ENCODE results near the gene CYP2B6. TPM values are rescaled to one million over a fixed set of nuclear protein-coding genes. Genes with fewer than 3 reads are reported as not detected.
"Not testable (repeated sequence)": the region's sequence is repeated elsewhere in the genome, so short reads cannot be mapped to it uniquely, and the experiment has no call there.

CYP2B6 gene
- total and polyA plus RNA-seq, 4 donors, result 0.01 to 1.2 TPM; not detected in 2

DNA sequence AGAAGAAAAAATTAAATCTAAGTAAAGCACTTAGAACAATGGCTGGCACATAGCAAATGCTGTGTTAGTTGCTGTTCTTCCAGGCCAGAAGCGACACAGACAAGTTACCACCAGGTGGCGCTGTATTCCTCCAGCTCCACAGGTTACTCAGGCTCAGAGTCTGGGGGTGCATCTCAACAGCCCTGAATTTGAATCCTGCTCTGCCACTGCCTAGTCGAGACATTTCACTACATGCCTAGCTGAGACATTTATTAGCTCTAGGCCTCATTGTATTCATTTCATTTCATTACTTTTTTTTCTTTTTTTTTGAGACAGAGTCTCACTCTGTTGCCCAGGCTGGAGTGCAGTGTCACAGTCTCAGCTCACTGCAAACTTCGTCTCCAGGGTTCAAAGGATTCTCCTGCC is 16.4 kb upstream of the CYP2B6 start:
- Histone ChIP-seq H3K27ac (ENCODE audit: low read depth in 1 of 2, low read length in 1 of 2) (no peak overlapping the region), H3K27me3 (ENCODE audit: control insufficient read depth in 3 of 3, insufficient read depth in 3 of 3, low read length in 2 of 3) (no peaks in the 10 kb centered on the region), H3K4me3 (no peak overlapping the region), H3K36me3 (ENCODE audit: control insufficient read depth in 4 of 4, insufficient read depth in 4 of 4, low read length in 4 of 4) (no peaks in the 10 kb centered on the region), H3K4me1 (ENCODE audit: control insufficient read depth in 5 of 5, insufficient read depth in 5 of 5, low read length in 5 of 5) (no peaks in the 10 kb centered on the region), H3K9me3 (ENCODE audit: control insufficient read depth in 4 of 4, insufficient read depth in 3 of 4, low read length in 3 of 4) (peaks cover 0 to 5% (median 0%) of the 10 kb centered on the region in 4 donors), H3K9ac (ENCODE audit: insufficient read depth in 1 of 2, low read length in 2 of 2) (no peak overlapping the region)
- 21 to 24% methylated on average over 4 of the region's 4 CpGs for WGBS, 2 donors
- peak; percentile 64 to 82 (median 65) for DNase-seq
- TF ChIP-seq, protein P1, sequence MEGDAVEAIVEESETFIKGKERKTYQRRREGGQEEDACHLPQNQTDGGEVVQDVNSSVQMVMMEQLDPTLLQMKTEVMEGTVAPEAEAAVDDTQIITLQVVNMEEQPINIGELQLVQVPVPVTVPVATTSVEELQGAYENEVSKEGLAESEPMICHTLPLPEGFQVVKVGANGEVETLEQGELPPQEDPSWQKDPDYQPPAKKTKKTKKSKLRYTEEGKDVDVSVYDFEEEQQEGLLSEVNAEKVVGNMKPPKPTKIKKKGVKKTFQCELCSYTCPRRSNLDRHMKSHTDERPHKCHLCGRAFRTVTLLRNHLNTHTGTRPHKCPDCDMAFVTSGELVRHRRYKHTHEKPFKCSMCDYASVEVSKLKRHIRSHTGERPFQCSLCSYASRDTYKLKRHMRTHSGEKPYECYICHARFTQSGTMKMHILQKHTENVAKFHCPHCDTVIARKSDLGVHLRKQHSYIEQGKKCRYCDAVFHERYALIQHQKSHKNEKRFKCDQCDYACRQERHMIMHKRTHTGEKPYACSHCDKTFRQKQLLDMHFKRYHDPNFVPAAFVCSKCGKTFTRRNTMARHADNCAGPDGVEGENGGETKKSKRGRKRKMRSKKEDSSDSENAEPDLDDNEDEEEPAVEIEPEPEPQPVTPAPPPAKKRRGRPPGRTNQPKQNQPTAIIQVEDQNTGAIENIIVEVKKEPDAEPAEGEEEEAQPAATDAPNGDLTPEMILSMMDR (IDR thresholded peaks at IDR 0.05; ENCODE audit: control extremely low read depth, extremely low read depth), result peak; percentile 66
- no peak for ATAC-seq (ENCODE audit: insufficient read depth, low FRiP score)

DNA sequence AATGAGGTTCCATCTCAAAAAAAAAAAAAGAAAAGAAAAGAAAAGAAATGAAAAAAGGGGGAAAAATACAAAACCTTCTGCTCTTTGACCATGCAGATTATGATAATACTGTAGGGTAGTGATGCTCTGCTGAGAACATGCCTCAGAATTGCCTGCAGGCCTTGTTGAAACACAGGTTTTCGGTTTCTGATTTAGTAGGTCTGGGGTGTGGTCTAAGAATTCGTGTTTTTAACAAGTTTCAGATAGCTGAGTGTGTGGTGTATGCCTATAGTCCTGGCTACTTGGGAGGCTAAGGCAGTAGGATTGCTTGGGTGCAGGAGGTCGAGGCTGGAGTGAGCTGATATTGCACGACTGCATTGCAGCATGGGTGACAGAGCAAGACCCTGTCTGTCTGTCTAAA is 14.9 kb upstream of the CYP2B6 start:
- Histone ChIP-seq H3K27me3 (ENCODE audit: control insufficient read depth in 3 of 3, insufficient read depth in 3 of 3, low read length in 2 of 3) (no peaks in the 10 kb centered on the region), H3K4me1 (ENCODE audit: control insufficient read depth in 5 of 5, insufficient read depth in 5 of 5, low read length in 5 of 5) (no peaks in the 10 kb centered on the region), H3K9ac (ENCODE audit: insufficient read depth in 1 of 2, low read length in 2 of 2) (no peak overlapping the region), H3K4me3 (no peak overlapping the region), H3K36me3 (ENCODE audit: control insufficient read depth in 4 of 4, insufficient read depth in 4 of 4, low read length in 4 of 4) (no peaks in the 10 kb centered on the region), H3K27ac (ENCODE audit: low read depth in 1 of 2, low read length in 1 of 2) (no peak overlapping the region), H3K9me3 (ENCODE audit: control insufficient read depth in 4 of 4, insufficient read depth in 3 of 4, low read length in 3 of 4) (peaks cover 0 to 3% (median 0%) of the 10 kb centered on the region in 4 donors)
- TF ChIP-seq, protein P1 (IDR thresholded peaks at IDR 0.05; ENCODE audit: control extremely low read depth, extremely low read depth), result no peak
- ATAC-seq (ENCODE audit: insufficient read depth, low FRiP score) (no peak), DNase-seq (no peak)
- WGBS, 2 donors, result 62 to 77% methylated on average over 4 of the region's 4 CpGs

DNA sequence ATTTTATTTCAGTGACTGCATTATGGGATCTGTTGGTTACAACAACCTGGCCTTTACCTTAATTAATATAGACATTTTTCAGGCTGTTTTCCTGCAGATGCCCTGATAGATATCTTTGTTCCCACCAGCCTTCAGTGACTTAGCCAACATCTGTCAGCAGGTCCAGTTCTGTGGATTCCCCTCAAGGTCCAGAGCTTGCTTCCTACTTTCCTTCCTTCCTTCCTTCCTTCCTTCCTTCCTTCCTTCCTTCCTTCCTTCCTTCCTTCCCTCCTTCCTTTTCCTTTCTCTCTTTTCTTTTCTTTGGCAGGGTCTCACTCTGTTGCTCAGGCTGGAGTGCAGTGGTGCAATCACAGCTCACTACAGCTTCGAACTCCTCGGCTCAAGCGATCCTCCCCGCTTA is 14.4 kb upstream of the CYP2B6 start:
- Histone ChIP-seq H3K9me3 (ENCODE audit: control insufficient read depth in 4 of 4, insufficient read depth in 3 of 4, low read length in 3 of 4) (peaks cover 0 to 2% (median 0%) of the 10 kb centered on the region in 4 donors), H3K4me3 (no peak overlapping the region), H3K36me3 (ENCODE audit: control insufficient read depth in 4 of 4, insufficient read depth in 4 of 4, low read length in 4 of 4) (no peaks in the 10 kb centered on the region), H3K27me3 (ENCODE audit: control insufficient read depth in 3 of 3, insufficient read depth in 3 of 3, low read length in 2 of 3) (no peaks in the 10 kb centered on the region), H3K27ac (ENCODE audit: low read depth in 1 of 2, low read length in 1 of 2) (no peak overlapping the region), H3K4me1 (ENCODE audit: control insufficient read depth in 5 of 5, insufficient read depth in 5 of 5, low read length in 5 of 5) (no peaks in the 10 kb centered on the region), H3K9ac (ENCODE audit: insufficient read depth in 1 of 2, low read length in 2 of 2) (no peak overlapping the region)
- 86 to 87% methylated on average over 4 of the region's 4 CpGs for WGBS, 2 donors
- no peak for ATAC-seq (ENCODE audit: insufficient read depth, low FRiP score)
- TF ChIP-seq, protein P1 (IDR thresholded peaks at IDR 0.05; ENCODE audit: control extremely low read depth, extremely low read depth), result no peak
- no peak for DNase-seq

DNA sequence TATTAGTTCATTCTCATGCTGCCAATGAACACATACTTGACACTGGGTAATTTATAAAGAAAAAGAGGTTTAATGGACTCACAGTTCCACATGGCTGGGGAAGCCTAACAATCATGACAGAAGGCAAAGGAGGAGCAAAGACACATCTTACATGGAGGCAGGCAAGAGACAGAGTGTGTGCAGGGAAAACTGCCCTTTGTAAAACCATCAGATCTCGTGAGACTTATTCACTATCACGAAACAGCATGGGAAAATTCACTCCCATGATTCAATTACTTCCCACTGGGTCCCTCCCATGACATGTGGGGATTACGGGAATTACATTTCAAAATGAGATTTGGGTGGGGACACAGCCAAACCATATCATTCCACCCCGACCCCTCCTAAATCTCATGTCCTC is 11.3 kb upstream of the CYP2B6 start:
- not testable (repeated sequence) for H3K27ac ChIP-seq (ENCODE audit: low read depth in 1 of 2, low read length in 1 of 2); H3K4me3 ChIP-seq; H3K9me3 ChIP-seq (ENCODE audit: control insufficient read depth in 4 of 4, insufficient read depth in 3 of 4, low read length in 3 of 4); H3K9ac ChIP-seq (ENCODE audit: insufficient read depth in 1 of 2, low read length in 2 of 2); H3K36me3 ChIP-seq (ENCODE audit: control insufficient read depth in 4 of 4, insufficient read depth in 4 of 4, low read length in 4 of 4); DNase-seq; H3K27me3 ChIP-seq (ENCODE audit: control insufficient read depth in 3 of 3, insufficient read depth in 3 of 3, low read length in 2 of 3); ATAC-seq (ENCODE audit: insufficient read depth, low FRiP score); H3K4me1 ChIP-seq (ENCODE audit: control insufficient read depth in 5 of 5, insufficient read depth in 5 of 5, low read length in 5 of 5)
- 76 to 81% methylated on average over 4 of the region's 4 CpGs for WGBS, 2 donors

DNA sequence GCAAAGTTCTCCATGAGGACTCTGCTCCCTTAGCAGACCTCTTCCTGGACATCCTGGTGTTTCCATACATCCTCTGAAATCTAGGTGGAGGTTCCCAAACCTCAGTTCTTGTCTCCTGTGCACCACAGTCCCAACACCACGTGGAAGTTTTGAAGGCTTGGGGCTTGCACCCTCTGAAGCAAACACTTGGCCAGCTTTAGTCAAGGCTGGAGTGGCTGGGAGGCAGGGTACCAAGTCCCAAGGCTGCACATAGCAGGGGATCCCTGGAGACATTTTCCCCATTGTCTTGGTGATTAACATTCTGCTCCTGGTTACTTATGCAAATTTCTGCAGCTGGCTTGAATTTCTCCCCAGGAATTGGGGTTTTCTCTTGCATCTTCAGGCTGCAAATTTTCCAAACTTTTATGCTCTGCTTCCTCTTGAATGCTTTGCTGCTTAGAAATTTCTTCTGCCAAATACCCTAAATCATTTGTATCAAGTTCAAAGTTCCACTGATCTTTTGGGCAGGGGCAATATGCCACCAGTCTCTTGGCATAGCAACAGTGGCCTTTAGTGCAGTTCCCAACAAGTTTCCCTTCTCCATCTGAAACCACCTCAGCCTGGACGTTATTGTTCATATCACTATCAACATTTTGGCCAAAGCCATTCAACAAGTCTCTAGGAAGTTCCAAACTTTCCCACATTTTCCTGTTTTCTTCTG is 10.2 kb upstream of the CYP2B6 start:
- not testable (repeated sequence) for H3K4me3 ChIP-seq; ATAC-seq (ENCODE audit: insufficient read depth, low FRiP score); H3K27me3 ChIP-seq (ENCODE audit: control insufficient read depth in 3 of 3, insufficient read depth in 3 of 3, low read length in 2 of 3); H3K9me3 ChIP-seq (ENCODE audit: control insufficient read depth in 4 of 4, insufficient read depth in 3 of 4, low read length in 3 of 4); H3K9ac ChIP-seq (ENCODE audit: insufficient read depth in 1 of 2, low read length in 2 of 2); H3K27ac ChIP-seq (ENCODE audit: low read depth in 1 of 2, low read length in 1 of 2); DNase-seq; H3K36me3 ChIP-seq (ENCODE audit: control insufficient read depth in 4 of 4, insufficient read depth in 4 of 4, low read length in 4 of 4); H3K4me1 ChIP-seq (ENCODE audit: control insufficient read depth in 5 of 5, insufficient read depth in 5 of 5, low read length in 5 of 5)
- WGBS, 2 donors, result 14 to 29% methylated on average over 2 of the region's 2 CpGs

All from lung (tissue), 12 donors.